ENCODE measurements around the gene HACE1.

HACE1 gene

DNA sequence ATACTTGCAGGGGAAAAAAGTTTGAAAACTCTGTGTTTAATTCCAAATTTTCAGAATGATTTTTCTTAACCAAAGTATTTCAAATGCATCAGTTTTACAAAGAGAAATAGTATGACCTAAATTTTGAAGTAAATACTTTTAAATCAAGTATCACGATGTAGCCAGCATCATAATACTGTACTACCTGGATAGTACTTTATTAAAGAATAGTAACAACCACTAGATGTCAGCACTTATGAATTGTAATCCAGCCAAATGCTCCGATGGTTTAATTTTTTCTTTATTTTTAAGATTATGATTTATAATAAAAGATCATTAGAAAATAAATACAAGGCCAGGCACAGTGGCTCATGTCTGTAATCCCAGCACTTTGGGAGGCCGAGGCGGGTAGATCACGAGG, 37.2 kb upstream of the HACE1 start:
- DNase-seq (ENCODE audit: low read depth in 1 of 2, low spot score in 1 of 2), result no peak
- H3K27ac ChIP-seq (replicated peaks), result no peak overlapping the region
- TF ChIP-seq SPI1 (IDR thresholded peaks at IDR 0.05; ENCODE audit: borderline replicate concordance, low read depth) (no peak), GABPA (IDR thresholded peaks at IDR 0.05; ENCODE audit: low read depth) (no peak), POLR2AphosphoS5 (IDR thresholded peaks at IDR 0.05; ENCODE audit: low read depth) (no peak)
- TF ChIP-seq, protein P1, sequence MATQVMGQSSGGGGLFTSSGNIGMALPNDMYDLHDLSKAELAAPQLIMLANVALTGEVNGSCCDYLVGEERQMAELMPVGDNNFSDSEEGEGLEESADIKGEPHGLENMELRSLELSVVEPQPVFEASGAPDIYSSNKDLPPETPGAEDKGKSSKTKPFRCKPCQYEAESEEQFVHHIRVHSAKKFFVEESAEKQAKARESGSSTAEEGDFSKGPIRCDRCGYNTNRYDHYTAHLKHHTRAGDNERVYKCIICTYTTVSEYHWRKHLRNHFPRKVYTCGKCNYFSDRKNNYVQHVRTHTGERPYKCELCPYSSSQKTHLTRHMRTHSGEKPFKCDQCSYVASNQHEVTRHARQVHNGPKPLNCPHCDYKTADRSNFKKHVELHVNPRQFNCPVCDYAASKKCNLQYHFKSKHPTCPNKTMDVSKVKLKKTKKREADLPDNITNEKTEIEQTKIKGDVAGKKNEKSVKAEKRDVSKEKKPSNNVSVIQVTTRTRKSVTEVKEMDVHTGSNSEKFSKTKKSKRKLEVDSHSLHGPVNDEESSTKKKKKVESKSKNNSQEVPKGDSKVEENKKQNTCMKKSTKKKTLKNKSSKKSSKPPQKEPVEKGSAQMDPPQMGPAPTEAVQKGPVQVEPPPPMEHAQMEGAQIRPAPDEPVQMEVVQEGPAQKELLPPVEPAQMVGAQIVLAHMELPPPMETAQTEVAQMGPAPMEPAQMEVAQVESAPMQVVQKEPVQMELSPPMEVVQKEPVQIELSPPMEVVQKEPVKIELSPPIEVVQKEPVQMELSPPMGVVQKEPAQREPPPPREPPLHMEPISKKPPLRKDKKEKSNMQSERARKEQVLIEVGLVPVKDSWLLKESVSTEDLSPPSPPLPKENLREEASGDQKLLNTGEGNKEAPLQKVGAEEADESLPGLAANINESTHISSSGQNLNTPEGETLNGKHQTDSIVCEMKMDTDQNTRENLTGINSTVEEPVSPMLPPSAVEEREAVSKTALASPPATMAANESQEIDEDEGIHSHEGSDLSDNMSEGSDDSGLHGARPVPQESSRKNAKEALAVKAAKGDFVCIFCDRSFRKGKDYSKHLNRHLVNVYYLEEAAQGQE (IDR thresholded peaks at IDR 0.05; ENCODE audit: insufficient replicate concordance, low read depth), result no peak
- TF ChIP-seq, protein P2, sequence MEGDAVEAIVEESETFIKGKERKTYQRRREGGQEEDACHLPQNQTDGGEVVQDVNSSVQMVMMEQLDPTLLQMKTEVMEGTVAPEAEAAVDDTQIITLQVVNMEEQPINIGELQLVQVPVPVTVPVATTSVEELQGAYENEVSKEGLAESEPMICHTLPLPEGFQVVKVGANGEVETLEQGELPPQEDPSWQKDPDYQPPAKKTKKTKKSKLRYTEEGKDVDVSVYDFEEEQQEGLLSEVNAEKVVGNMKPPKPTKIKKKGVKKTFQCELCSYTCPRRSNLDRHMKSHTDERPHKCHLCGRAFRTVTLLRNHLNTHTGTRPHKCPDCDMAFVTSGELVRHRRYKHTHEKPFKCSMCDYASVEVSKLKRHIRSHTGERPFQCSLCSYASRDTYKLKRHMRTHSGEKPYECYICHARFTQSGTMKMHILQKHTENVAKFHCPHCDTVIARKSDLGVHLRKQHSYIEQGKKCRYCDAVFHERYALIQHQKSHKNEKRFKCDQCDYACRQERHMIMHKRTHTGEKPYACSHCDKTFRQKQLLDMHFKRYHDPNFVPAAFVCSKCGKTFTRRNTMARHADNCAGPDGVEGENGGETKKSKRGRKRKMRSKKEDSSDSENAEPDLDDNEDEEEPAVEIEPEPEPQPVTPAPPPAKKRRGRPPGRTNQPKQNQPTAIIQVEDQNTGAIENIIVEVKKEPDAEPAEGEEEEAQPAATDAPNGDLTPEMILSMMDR (IDR thresholded peaks at IDR 0.05; ENCODE audit: insufficient read depth, low read length), result no peak
- H3K4me3 ChIP-seq (replicated peaks; ENCODE audit: insufficient read depth, low read length), result no peak overlapping the region
- no peaks in the 10 kb centered on the region for H3K27me3 ChIP-seq (ENCODE audit: insufficient read depth, poor library complexity, severe bottlenecking)

DNA sequence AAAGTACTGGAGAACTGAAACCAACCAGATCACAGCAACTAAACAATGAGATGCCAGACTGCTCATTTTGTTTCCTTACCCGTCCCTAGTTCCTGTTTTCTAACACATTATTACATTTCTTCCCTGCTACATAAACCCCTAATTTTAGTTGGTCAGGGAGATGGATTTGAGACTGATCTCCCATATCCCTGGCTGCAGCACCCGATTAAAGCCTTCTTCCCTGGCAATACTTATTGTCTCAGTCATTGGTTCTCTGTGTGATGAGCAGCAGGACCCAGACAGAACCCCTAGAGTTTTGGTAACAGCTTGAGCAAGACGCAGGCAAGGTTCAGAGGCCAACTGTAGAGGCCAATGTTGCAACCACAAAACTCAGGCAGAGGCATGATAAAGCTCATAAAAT, 28.3 kb upstream of the HACE1 start:
- H3K27ac ChIP-seq (replicated peaks), result no peak overlapping the region
- H3K4me3 ChIP-seq (replicated peaks; ENCODE audit: insufficient read depth, low read length), result no peak overlapping the region
- DNase-seq (ENCODE audit: low read depth in 1 of 2, low spot score in 1 of 2), result no peak
- TF ChIP-seq SPI1 (IDR thresholded peaks at IDR 0.05; ENCODE audit: borderline replicate concordance, low read depth) (no peak), GABPA (IDR thresholded peaks at IDR 0.05; ENCODE audit: low read depth) (no peak), POLR2AphosphoS5 (IDR thresholded peaks at IDR 0.05; ENCODE audit: low read depth) (no peak)
- TF ChIP-seq, protein P2 (IDR thresholded peaks at IDR 0.05; ENCODE audit: insufficient read depth, low read length), result no peak
- TF ChIP-seq, protein P1 (IDR thresholded peaks at IDR 0.05; ENCODE audit: insufficient replicate concordance, low read depth), result no peak
- H3K27me3 ChIP-seq (ENCODE audit: insufficient read depth, poor library complexity, severe bottlenecking), result no peaks in the 10 kb centered on the region

- Histone ChIP-seq H3K4me3 (replicated peaks; ENCODE audit: insufficient read depth, low read length) (no peak overlapping the region), H3K27ac (replicated peaks) (no peak overlapping the region), H3K27me3 (ENCODE audit: insufficient read depth, poor library complexity, severe bottlenecking) (no peaks in the 10 kb centered on the region)
- TF ChIP-seq POLR2AphosphoS5 (IDR thresholded peaks at IDR 0.05; ENCODE audit: low read depth) (no peak), SPI1 (IDR thresholded peaks at IDR 0.05; ENCODE audit: borderline replicate concordance, low read depth) (no peak), GABPA (IDR thresholded peaks at IDR 0.05; ENCODE audit: low read depth) (no peak)
- TF ChIP-seq, protein P1 (IDR thresholded peaks at IDR 0.05; ENCODE audit: insufficient replicate concordance, low read depth), result peak; percentile 97
- TF ChIP-seq, protein P2 (IDR thresholded peaks at IDR 0.05; ENCODE audit: insufficient read depth, low read length), result no peak
- DNase-seq (ENCODE audit: low read depth in 1 of 2, low spot score in 1 of 2), result peak in 1 of 2 experiments; percentile 14
Observed at GRCh38 chr6:104887350-104887749, 27.6 kb upstream of the HACE1 start.

Measured in HL-60 (cell line).